ENCODE data around the gene PLK1.

PLK1 gene

GRCh38 chr16:23682181-23682580 lies 3.5 kb downstream of the PLK1 start:
- no peak for DNase-seq

GRCh38 chr16:23683487-23683886 lies 4.8 kb downstream of the PLK1 start:
- no peak for DNase-seq

GRCh38 chr16:23687034-23687808 lies 8.5 kb downstream of the PLK1 start:
- no peak for DNase-seq

GRCh38 chr16:23689442-23690187 lies 10.9 kb downstream of the PLK1 start:
- no peak for DNase-seq

GRCh38 chr16:23690771-23691482 lies 12.2 kb downstream of the PLK1 start:
- no peak for DNase-seq

GRCh38 chr16:23691483-23692189 lies 12.9 kb downstream of the PLK1 start:
- DNase-seq: no peak

GRCh38 chr16:23692190-23692837 lies 13.6 kb downstream of the PLK1 start:
- DNase-seq: no peak

GRCh38 chr16:23694265-23694643 lies 15.6 kb downstream of the PLK1 start:
- no peak for DNase-seq

- no peak for DNase-seq
These were observed 16.1 kb downstream of the PLK1 start for GRCh38 chr16:23694644-23695373.

GRCh38 chr16:23695756-23696155 lies 17.1 kb downstream of the PLK1 start:
- no peak for DNase-seq

GRCh38 chr16:23699100-23699499 lies 20.4 kb downstream of the PLK1 start:
- no peak for DNase-seq

GRCh38 chr16:23700093-23700492 lies 21.4 kb downstream of the PLK1 start:
- no peak for DNase-seq

GRCh38 chr16:23700509-23700908 lies 21.8 kb downstream of the PLK1 start:
- no peak for DNase-seq

GRCh38 chr16:23701045-23701444 lies 22.4 kb downstream of the PLK1 start:
- DNase-seq: no peak

- no peak for DNase-seq
These were observed 24.3 kb downstream of the PLK1 start for GRCh38 chr16:23702951-23703350.

- no peak for DNase-seq
These were observed 26.3 kb downstream of the PLK1 start for GRCh38 chr16:23704772-23705516.

- no peak for DNase-seq
These were observed 26.8 kb downstream of the PLK1 start for GRCh38 chr16:23705517-23705902.

GRCh38 chr16:23706439-23706838 lies 27.8 kb downstream of the PLK1 start:
- no peak for DNase-seq

- no peak for DNase-seq
These were observed 30.8 kb downstream of the PLK1 start for GRCh38 chr16:23709536-23709935.

GRCh38 chr16:23710008-23710407 lies 31.3 kb downstream of the PLK1 start:
- no peak for DNase-seq

- DNase-seq: no peak
These were observed 31.8 kb downstream of the PLK1 start for GRCh38 chr16:23710504-23710903.
